Choroid plexus epithelial cell (primary cell): ENCODE data around the gene AGPAT2.
A peak's percentile ranks its signal among the peaks of the same experiment; 100 is the strongest.

Source experiments
- DNase-seq: peaks from one replicate; pipeline ENCODE4 v3.0.0-alpha.2; 2010; ENCODE audit warnings: low read depth
- H3K4me3 ChIP-seq: 2 replicates; pipeline ENCODE4 v1.5.1; 2011; ENCODE audit warnings: low read depth, mild to moderate bottlenecking, control low read depth, low read length, moderate library complexity
- CTCF ChIP-seq: conservative IDR thresholded peaks from 2 replicates; pipeline ENCODE4 v1.5.1; 2011; ENCODE audit warnings: low read depth, mild to moderate bottlenecking, control low read depth, inconsistent platforms, low read length, moderate library complexity

Gene AGPAT2

DNA sequence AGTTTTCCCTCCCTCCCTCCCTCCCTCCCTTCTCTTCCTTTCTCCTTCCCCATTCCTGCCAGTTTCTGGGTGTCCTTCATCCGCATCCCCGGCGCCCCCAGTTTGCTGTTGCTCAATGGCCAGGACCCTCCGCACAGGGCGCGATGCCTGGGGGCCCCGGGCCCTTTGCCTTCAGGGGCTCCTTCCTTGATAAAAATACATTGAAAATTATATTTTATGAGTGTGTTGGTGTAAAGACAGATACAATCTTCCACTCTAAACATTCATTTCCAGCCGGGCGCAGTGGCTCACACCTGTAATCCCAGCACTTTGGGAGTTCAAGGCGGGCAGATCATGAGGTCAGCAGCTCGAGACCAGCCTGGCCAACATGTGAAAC lies 7.6 kb upstream of the AGPAT2 start:
- DNase-seq: no peak
- TF ChIP-seq CTCF: no peak
- H3K4me3 ChIP-seq: no peak overlapping the region

- H3K4me3 ChIP-seq: no peak overlapping the region
- peak; percentile 80 for TF ChIP-seq CTCF
- peak; percentile 43 for DNase-seq
Measured at GRCh38 chr9:136694163-136694871, 7.1 kb upstream of the AGPAT2 start.

GRCh38 chr9:136693490-136694162 lies 6.4 kb upstream of the AGPAT2 start:
- DNase-seq: no peak
- TF ChIP-seq CTCF: no peak
- no peak overlapping the region for H3K4me3 ChIP-seq

DNA sequence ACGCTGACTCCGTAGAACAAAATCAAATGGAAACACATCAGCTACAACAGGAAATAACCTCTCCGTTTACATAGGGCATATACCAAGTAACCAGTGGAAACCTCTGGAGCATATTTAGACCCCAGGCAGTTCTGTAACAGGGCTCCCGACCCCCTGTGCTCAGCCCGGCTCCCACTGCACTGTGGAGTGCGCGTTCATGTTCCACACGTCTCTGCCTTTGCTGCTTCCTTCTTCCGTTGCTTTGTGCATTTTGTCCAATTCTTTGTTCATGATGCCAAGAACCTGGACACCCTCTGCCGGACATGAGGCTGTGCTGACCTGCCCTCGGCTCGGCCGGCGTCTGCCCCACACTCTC lies 5.9 kb upstream of the AGPAT2 start:
- no peak for TF ChIP-seq CTCF
- no peak overlapping the region for H3K4me3 ChIP-seq
- no peak for DNase-seq

GRCh38 chr9:136692185-136693134 lies 5.2 kb upstream of the AGPAT2 start:
- H3K4me3 ChIP-seq: no peak overlapping the region
- DNase-seq: no peak
- no peak for TF ChIP-seq CTCF

DNA sequence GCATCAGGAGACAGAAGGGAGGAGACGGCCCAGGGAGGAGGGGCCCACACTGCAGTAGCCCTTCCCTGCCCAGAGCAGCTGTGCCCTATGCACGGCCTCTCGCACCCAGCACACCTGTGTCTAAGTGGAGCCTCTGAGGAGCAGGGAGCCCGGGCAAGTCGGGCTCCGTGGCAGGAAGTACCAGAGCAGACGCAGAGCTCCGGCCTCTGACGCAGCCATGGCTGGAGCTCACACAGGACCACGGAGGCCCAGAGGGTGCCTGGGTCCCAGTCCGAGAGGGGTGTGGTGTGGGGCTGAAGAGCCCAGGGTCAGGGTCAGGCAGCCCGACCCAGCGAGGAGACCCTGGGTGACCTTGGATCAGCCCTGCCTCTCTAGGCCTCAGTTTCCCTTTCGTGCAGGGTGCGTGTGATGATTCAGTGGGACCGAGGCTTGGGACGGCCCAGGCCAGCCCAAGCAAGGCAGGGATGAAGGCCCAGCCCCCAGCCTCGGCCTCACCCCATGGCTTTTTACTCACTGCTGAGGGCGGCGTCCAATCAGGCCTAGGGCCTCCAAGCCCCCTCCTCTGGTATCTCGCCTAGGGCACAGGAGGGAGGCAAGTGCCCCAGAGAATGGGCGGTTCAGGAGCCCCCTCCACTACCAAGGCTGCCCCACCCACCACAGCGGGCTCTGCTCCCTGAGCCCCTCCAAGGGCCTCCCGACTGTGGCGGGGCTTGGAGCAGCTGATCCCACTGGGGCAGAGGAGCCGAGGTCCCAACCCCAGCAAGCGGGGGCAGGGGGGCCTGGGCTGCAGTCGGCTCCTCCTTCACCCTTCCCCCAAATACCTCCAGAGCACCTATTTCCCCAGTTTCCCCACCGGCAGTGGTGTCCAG lies 4.3 kb upstream of the AGPAT2 start:
- no peak for DNase-seq
- no peak overlapping the region for H3K4me3 ChIP-seq
- TF ChIP-seq CTCF: no peak
